NCI-H2107 (cell line): ENCODE data around the gene PCK2.

Source experiments
- DNase-seq: peaks from one replicate; lab custom pipeline; 2025; lab: John Stamatoyannopoulos, UW

The PCK2 gene

DNA sequence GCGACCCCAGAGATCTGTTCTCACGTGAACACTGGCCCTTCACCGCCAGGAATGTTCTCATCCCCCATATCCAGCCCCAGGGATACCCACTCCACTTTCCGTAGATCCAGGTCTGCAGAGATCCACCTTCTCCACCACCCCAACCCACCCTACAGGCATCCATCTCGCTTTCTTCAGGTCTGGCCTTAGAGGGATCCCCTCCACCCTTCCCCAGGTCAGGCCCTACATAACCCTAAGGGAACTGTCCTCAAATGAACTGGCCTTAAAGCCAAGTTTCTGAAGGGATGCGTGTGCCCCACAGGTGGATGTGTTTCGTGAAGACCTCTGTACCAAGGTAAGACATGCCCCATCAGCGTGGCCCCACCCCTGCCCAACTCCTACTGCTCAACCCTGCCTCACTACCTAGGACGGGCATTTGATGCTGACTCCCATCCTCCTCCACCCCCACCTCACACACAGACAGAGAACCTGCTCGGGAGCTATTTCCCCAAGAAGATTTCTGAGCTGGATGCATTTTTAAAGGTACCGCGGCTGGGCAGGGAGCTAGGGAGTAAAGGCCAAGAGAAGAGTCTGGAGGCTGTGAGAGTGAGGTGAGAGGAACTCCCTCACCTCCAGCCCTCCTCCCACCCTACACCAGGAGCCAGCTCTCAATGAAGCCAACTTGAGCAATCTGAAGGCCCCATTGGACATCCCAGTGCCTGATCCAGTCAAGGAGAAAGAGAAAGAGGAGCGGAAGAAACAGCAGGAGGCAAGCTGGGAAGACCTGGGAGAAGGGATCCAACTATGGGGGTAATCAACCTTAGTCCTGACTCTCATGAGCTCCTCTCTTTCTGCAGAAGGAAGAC is 42.8 kb downstream of the PCK2 start:
- DNase-seq, result no peak

GRCh38 chr14:24137529-24138395 is 43.7 kb downstream of the PCK2 start:
- DNase-seq, result no peak

GRCh38 chr14:24138396-24139271 is 44.5 kb downstream of the PCK2 start:
- DNase-seq, result no peak

DNA sequence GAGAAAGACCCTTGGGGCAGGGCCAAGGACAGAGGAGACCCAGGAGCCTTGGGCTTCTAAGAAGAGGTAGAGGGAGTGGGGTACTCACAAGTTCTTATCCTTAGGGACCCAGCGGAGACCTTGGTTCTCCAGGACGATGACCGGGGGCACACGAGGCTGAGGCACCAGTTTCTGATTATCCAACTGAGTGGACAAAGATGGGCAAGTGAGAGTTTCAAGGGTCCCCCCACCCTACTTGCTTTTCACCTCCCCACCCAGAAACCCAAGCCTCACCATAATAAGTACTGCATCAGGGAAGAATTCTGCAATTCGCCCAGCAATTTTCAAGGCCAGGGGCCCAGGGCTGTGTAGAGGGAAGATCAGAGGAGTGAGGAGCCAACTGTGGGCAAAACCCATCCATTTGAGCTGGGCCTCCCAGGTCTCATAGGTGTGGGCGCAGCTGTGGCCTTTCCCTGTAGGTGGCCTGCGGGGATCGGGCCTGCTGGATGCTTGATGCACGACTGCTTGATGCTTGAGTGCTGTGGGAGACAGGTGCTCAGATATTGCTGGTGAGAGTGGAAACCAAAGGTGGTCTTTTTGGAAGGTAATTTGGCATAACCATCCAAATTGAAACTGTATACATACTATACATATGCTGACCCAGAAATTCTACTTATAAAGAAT is 45.3 kb downstream of the PCK2 start:
- peak; percentile 16 for DNase-seq

- DNase-seq, result peak; percentile 100
Observed at GRCh38 chr14:24141097-24141880, 47.2 kb downstream of the PCK2 start, which contains the start of gene EMC9. Gene EMC9 (minus strand): TSS chr14:24141591. CDS start chr14:24141304, 287 bp downstream.

- DNase-seq, result no peak
Observed at GRCh38 chr14:24143511-24143910, 49.4 kb downstream of the PCK2 start.

DNA sequence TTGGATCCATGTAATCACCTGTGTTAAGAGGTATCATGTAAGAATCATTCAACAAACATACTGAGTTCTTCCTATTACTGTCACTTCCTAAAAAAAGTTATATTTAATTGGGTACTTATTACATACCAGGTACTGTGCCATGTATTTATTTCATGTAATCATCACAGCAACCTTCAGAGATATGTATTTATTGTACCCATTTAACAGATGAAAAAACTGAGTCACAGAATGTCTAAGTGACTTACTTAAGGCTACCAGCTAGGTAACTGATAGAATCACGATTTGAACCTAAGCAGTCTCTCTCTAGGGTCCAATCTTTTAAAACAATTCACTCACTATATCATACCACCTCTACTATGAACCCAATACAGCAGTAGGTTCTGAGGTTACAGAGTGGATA is 50.3 kb downstream of the PCK2 start:
- DNase-seq, result no peak

GRCh38 chr14:24145219-24145618 is 51.1 kb downstream of the PCK2 start:
- no peak for DNase-seq

GRCh38 chr14:24145690-24146452 is 51.8 kb downstream of the PCK2 start:
- no peak for DNase-seq

GRCh38 chr14:24146453-24146977 is 52.4 kb downstream of the PCK2 start, which contains the start of gene PSME2:
Gene PSME2 (minus strand): TSS chr14:24146610. CDS start chr14:24146581, 29 bp downstream.
- peak; percentile 97 for DNase-seq

- peak; percentile 99 for DNase-seq
Observed at GRCh38 chr14:24146978-24147760, 53.1 kb downstream of the PCK2 start, which contains the start of gene RNF31. Gene RNF31 (plus strand): TSS chr14:24147498. CDS start chr14:24147699, 201 bp downstream.

- DNase-seq, result no peak
Observed at GRCh38 chr14:24147761-24148428, 53.8 kb downstream of the PCK2 start.

DNA sequence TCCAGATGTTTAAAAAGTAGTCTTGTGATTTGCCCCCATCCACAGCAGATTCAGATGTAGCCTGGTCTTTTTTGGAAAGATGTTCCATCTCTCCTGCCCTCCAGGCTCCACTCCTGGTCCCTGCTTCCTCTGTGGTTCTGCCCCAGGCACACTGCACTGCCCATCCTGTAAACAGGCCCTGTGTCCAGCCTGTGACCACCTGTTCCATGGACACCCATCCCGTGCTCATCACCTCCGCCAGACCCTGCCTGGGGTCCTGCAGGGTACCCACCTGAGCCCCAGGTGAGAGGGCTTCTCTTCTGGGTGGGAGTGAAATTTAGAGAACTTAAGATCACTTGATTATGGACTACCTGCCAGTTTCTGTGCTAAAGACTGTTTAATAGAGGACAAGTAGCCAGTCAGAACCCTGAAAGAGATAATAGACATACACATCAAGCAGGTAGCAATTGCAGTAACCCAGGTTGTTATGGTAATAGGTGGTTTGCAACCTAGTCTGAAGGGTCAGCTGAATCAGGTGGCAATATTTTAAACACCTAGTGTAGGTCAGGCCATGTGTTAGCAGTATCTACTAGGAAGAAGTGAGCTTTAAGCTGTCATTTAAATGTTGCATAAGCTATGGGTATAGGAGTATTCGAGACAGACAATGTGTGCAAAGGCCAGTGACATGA is 55.3 kb downstream of the PCK2 start:
- DNase-seq, result no peak

- DNase-seq, result no peak
Observed at GRCh38 chr14:24150061-24150460, 56.0 kb downstream of the PCK2 start.

DNA sequence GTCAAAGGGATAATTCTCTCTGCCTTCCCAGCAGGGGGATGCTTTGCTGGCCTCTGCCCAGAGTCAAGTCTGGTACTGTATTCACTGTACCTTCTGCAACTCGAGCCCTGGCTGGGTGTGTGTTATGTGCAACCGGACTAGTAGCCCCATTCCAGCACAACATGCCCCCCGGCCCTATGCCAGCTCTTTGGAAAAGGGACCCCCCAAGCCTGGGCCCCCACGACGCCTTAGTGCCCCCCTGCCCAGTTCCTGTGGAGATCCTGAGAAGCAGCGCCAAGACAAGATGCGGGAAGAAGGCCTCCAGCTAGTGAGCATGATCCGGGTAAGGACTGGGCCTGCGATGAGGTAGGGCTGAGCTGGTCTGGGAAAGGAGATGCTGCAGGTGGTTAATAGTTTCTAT is 56.5 kb downstream of the PCK2 start:
- DNase-seq, result no peak

GRCh38 chr14:24150993-24151392 is 56.9 kb downstream of the PCK2 start:
- no peak for DNase-seq

DNA sequence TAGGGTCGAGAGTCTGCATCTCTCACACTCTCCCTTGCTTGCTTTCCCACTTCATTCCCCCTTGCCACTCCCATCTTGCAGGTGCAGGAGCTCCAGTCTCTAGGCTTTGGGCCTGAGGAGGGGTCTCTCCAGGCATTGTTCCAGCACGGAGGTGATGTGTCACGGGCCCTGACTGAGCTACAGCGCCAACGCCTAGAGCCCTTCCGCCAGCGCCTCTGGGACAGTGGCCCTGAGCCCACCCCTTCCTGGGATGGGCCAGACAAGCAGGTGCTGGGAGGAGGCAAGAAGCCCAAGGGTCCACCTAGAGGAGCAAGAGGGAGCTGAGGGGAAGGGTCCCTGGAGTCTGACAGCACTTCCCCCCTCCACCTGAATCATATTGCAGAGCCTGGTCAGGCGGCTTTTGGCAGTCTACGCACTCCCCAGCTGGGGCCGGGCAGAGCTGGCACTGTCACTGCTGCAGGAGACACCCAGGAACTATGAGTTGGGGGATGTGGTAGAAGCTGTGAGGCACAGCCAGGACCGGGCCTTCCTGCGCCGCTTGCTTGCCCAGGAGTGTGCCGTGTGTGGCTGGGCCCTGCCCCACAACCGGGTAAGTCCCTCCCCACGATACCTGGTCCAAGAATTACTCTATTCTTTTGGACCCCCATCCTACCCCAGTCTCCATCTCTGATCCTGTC is 57.4 kb downstream of the PCK2 start:
- DNase-seq, result no peak
